GM23338 (cell line): Measurements from ENCODE around the gene EPS8. TPM values are rescaled to one million over a fixed set of nuclear protein-coding genes. Genes with fewer than 3 reads are reported as not detected.

Source experiments
- ATAC-seq: fragments of 200-7000 bp; cut with Tn5 transposase; 3 replicates; pipeline ENCODE4 v1.9.1; 2020
- DNase-seq: peaks from one replicate; pipeline ENCODE4 v3.0.0-alpha.2; 2015; ENCODE audit warnings: low spot score
- H2AFZ ChIP-seq: fragments of 200-600 bp; sonication (generic); 2 replicates; pipeline ENCODE4 v1.8.0; 2016; ENCODE audit warnings: antibody characterized with exemption, mild to moderate bottlenecking, moderate library complexity
- H3F3A ChIP-seq: fragments of 200-600 bp; sonication (generic); replicated peaks from 2 replicates; pipeline ENCODE4 v1.8.0; 2017; ENCODE audit warnings: antibody characterized with exemption, mixed run types, low read depth
- H3K27ac ChIP-seq: fragments of 200-600 bp; sonication (generic); 2 replicates; pipeline ENCODE4 v1.6.1; 2016; ENCODE audit warnings: low read depth
- H3K27me3 ChIP-seq: fragments of 200-600 bp; sonication (generic); 2 replicates; pipeline ENCODE4 v1.8.0; 2016; ENCODE audit warnings: mild to moderate bottlenecking, mixed run types, moderate library complexity; ENCODE audit not compliant: insufficient read depth
- H3K36me3 ChIP-seq: fragments of 200-600 bp; sonication (generic); 2 replicates; pipeline ENCODE4 v1.8.0; 2016; ENCODE audit warnings: mild to moderate bottlenecking; ENCODE audit not compliant: insufficient read depth
- H3K4me1 ChIP-seq: fragments of 200-600 bp; sonication (generic); 2 replicates; pipeline ENCODE4 v1.8.0; 2016; ENCODE audit warnings: mild to moderate bottlenecking, moderate library complexity; ENCODE audit not compliant: insufficient read depth
- H3K4me2 ChIP-seq: fragments of 200-600 bp; sonication (generic); 2 replicates; pipeline ENCODE4 v1.7.1; 2017; ENCODE audit warnings: mixed run types
- H3K4me3 ChIP-seq: fragments of 200-600 bp; sonication (generic); 2 replicates; pipeline ENCODE4 v1.6.1; 2016; ENCODE audit warnings: mixed run types
- H3K79me2 ChIP-seq: fragments of 200-600 bp; sonication (generic); replicated peaks from 2 replicates; pipeline ENCODE4 v1.8.0; 2017; ENCODE audit warnings: mild to moderate bottlenecking; ENCODE audit not compliant: insufficient read depth
- H3K9me2 ChIP-seq: fragments of 200-600 bp; sonication (generic); 2 replicates; pipeline ENCODE4 v1.8.0; 2017; ENCODE audit not compliant: insufficient read depth
- H4K20me1 ChIP-seq: fragments of 200-600 bp; sonication (generic); replicated peaks from 2 replicates; pipeline ENCODE4 v1.8.0; 2017; ENCODE audit warnings: mild to moderate bottlenecking; ENCODE audit not compliant: insufficient read depth
- H3K27ac Mint-ChIP-seq: 2 replicates; pipeline ENCODE4 v1.8.0; 2020; ENCODE audit warnings: inconsistent platforms, mild to moderate bottlenecking, moderate library complexity, mixed read lengths
- H3K27me3 Mint-ChIP-seq: 3 replicates; pipeline ENCODE4 v1.8.0; 2022; ENCODE audit warnings: low read depth, mild to moderate bottlenecking, moderate library complexity, mixed read lengths, inconsistent platforms; ENCODE audit not compliant: insufficient read depth, poor library complexity
- H3K36me3 Mint-ChIP-seq: 3 replicates; pipeline ENCODE4 v1.8.0; 2021; ENCODE audit warnings: low read depth, mild to moderate bottlenecking, inconsistent platforms, moderate library complexity, mixed read lengths
- H3K4me1 Mint-ChIP-seq: 3 replicates; pipeline ENCODE4 v1.8.0; 2020; ENCODE audit warnings: mild to moderate bottlenecking, inconsistent platforms, mixed read lengths
- H3K4me3 Mint-ChIP-seq: 3 replicates; pipeline ENCODE4 v1.8.0; 2021; ENCODE audit warnings: moderate library complexity, mild to moderate bottlenecking, inconsistent platforms, mixed read lengths
- H3K9me3 Mint-ChIP-seq: 3 replicates; pipeline ENCODE4 v1.8.0; 2020; ENCODE audit warnings: moderate library complexity, mild to moderate bottlenecking, inconsistent platforms, mixed read lengths
- CREB1 ChIP-seq: fragments of 250-450 bp; sonication (Bioruptor Pico); IDR thresholded peaks from 2 replicates; pipeline ENCODE4 v1.5.0; 2020; ENCODE audit warnings: low read depth, mild to moderate bottlenecking, moderate library complexity
- CTCF ChIP-seq, 2 experiments: fragments of 200-600 bp in 1 of 2; sonication (generic) in 1 of 2; conservative IDR thresholded peaks; 2 replicates each; pipeline versions ENCODE4 v1.5.1 to v1.6.1; 2016 to 2017; ENCODE audit warnings: antibody characterized with exemption in 2 of 2, low read depth in 2 of 2, mild to moderate bottlenecking in 2 of 2, moderate library complexity in 1 of 2
- ETS1 ChIP-seq: IDR thresholded peaks from 2 replicates; pipeline ENCODE4 v1.6.1; 2016; ENCODE audit warnings: antibody characterized with exemption
- EZH2 ChIP-seq: fragments of 200-600 bp; sonication (generic); IDR thresholded peaks from one replicate; pipeline ENCODE4 v1.8.0; 2017; ENCODE audit warnings: antibody characterized with exemption, mild to moderate bottlenecking, low read depth; ENCODE audit not compliant: unreplicated experiment
- EZH2phosphoT487 ChIP-seq: fragments of 200-600 bp; sonication (generic); IDR thresholded peaks from one replicate; pipeline ENCODE4 v1.8.1; 2018; ENCODE audit warnings: antibody characterized with exemption; ENCODE audit not compliant: unreplicated experiment
- JUNB ChIP-seq: IDR thresholded peaks from one replicate; pipeline ENCODE4 v1.6.1; 2016; ENCODE audit warnings: antibody characterized with exemption; ENCODE audit not compliant: unreplicated experiment
- NANOG ChIP-seq: IDR thresholded peaks from 2 replicates; pipeline ENCODE4 v1.6.1; 2016; ENCODE audit warnings: antibody characterized with exemption, borderline replicate concordance
- POLR2AphosphoS5 ChIP-seq: IDR thresholded peaks from 2 replicates; pipeline ENCODE4 v1.6.1; 2016; ENCODE audit warnings: antibody characterized with exemption, low read depth
- REST ChIP-seq: IDR thresholded peaks from one replicate; pipeline ENCODE4 v1.6.1; 2018; ENCODE audit warnings: antibody characterized with exemption; ENCODE audit not compliant: unreplicated experiment
- STAT1 ChIP-seq: IDR thresholded peaks from one replicate; pipeline ENCODE4 v1.6.1; 2016; ENCODE audit warnings: antibody characterized with exemption; ENCODE audit not compliant: unreplicated experiment
- ZNF114 ChIP-seq: fragments of 250-450 bp; sonication (Bioruptor Pico); IDR thresholded peaks from 2 replicates; pipeline ENCODE4 v1.5.0; 2020; ENCODE audit warnings: mild to moderate bottlenecking, moderate library complexity
- ZNF331 ChIP-seq: fragments of 250-450 bp; sonication (Bioruptor Pico); IDR thresholded peaks from 2 replicates; pipeline ENCODE4 v1.5.0; 2020; ENCODE audit warnings: low read depth, mild to moderate bottlenecking, moderate library complexity
- ZNF462 ChIP-seq: fragments of 250-450 bp; sonication (Bioruptor Pico); IDR thresholded peaks from 2 replicates; pipeline ENCODE4 v1.5.0; 2020; ENCODE audit warnings: mild to moderate bottlenecking, moderate library complexity
- polyA plus RNA-seq: library from polyadenylated mRNA; unstranded; fragments of >200 nt; fragmentation: Nextera tagmentation; extraction: Ambion mirVana; gene quantifications from 2 replicates; pipeline ENCODE4 v1.2.1, GENCODE V29; 2016
- total RNA-seq: library from RNA; depleted of rRNA; stranded (reverse); fragments of >200 nt; shearing (Covaris generic); gene quantifications from 2 replicates; pipeline ENCODE4 v1.2.3, GENCODE V29; 2014

Gene EPS8
- total and polyA plus RNA-seq, 2 experiments from 2014 or later: 3.5 to 5.4 TPM

GRCh38 chr12:15778126-15778525 lies 11.1 kb downstream of the EPS8 start:
- no peaks in the 10 kb centered on the region for H3K79me2 ChIP-seq
- no peaks in the 10 kb centered on the region; the same call in 1 of the 2 replicates for H4K20me1 ChIP-seq
- Mint-ChIP-seq H3K4me3 (no peak overlapping the region), H3K36me3 (no peaks in the 10 kb centered on the region), H3K27me3 (no peaks in the 10 kb centered on the region), H3K9me3 (no peaks in the 10 kb centered on the region), H3K27ac (no peak overlapping the region), H3K4me1 (peaks cover 5% of the 10 kb centered on the region; the same call in 2 of the 3 replicates)
- TF ChIP-seq EZH2phosphoT487: no peak
- TF ChIP-seq JUNB: no peak
- no peak for TF ChIP-seq CREB1 (CRISPR knock-in tag)
- no peak for TF ChIP-seq ZNF114 (CRISPR knock-in tag)
- TF ChIP-seq ZNF462 (CRISPR knock-in tag): no peak
- no peak for TF ChIP-seq STAT1
- no peak for TF ChIP-seq POLR2AphosphoS5
- TF ChIP-seq NANOG: no peak
- no peak for TF ChIP-seq ETS1
- no peak for TF ChIP-seq CTCF (conservative IDR thresholded peaks at IDR 0.05; ENCODE audit: low read depth in 2 of 2)
- TF ChIP-seq EZH2: no peak
- TF ChIP-seq ZNF331 (CRISPR knock-in tag): no peak
- no peak for TF ChIP-seq REST
- ATAC-seq (no peak), DNase-seq (no peak)
- H2AFZ ChIP-seq: no peak overlapping the region
- H3K27me3 ChIP-seq: no peaks in the 10 kb centered on the region
- no peaks in the 10 kb centered on the region for H3K9me2 ChIP-seq
- H3F3A ChIP-seq: no peaks in the 10 kb centered on the region
- no peak overlapping the region for H3K27ac ChIP-seq
- no peak overlapping the region for H3K4me2 ChIP-seq
- no peak overlapping the region for H3K4me3 ChIP-seq
- H3K36me3 ChIP-seq: no peaks in the 10 kb centered on the region
- no peaks in the 10 kb centered on the region for H3K4me1 ChIP-seq
